ENCODE data around the gene SRD5A1.

SRD5A1 gene

GRCh38 chr5:6719417-6719816 lies 86.2 kb downstream of the SRD5A1 start:
- H3K4me3 ChIP-seq (ENCODE audit: low read depth, low read length) = no peak overlapping the region
- DNase-seq (ENCODE audit: low read depth) = no peak
- TF ChIP-seq, protein P1, sequence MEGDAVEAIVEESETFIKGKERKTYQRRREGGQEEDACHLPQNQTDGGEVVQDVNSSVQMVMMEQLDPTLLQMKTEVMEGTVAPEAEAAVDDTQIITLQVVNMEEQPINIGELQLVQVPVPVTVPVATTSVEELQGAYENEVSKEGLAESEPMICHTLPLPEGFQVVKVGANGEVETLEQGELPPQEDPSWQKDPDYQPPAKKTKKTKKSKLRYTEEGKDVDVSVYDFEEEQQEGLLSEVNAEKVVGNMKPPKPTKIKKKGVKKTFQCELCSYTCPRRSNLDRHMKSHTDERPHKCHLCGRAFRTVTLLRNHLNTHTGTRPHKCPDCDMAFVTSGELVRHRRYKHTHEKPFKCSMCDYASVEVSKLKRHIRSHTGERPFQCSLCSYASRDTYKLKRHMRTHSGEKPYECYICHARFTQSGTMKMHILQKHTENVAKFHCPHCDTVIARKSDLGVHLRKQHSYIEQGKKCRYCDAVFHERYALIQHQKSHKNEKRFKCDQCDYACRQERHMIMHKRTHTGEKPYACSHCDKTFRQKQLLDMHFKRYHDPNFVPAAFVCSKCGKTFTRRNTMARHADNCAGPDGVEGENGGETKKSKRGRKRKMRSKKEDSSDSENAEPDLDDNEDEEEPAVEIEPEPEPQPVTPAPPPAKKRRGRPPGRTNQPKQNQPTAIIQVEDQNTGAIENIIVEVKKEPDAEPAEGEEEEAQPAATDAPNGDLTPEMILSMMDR (IDR thresholded peaks at IDR 0.05; ENCODE audit: low read depth, low read length) = no peak
- TF ChIP-seq MAX (IDR thresholded peaks at IDR 0.05; ENCODE audit: low read depth, low read length) (no peak), POLR2A (IDR thresholded peaks at IDR 0.05; ENCODE audit: extremely low read depth, insufficient read length) (no peak), MYC (IDR thresholded peaks at IDR 0.05; ENCODE audit: low read depth, low read length) (no peak)

GRCh38 chr5:6719896-6720560 lies 86.8 kb downstream of the SRD5A1 start:
- TF ChIP-seq POLR2A (IDR thresholded peaks at IDR 0.05; ENCODE audit: extremely low read depth, insufficient read length) (no peak), MYC (IDR thresholded peaks at IDR 0.05; ENCODE audit: low read depth, low read length) (no peak), MAX (IDR thresholded peaks at IDR 0.05; ENCODE audit: low read depth, low read length) (no peak)
- TF ChIP-seq, protein P1 (IDR thresholded peaks at IDR 0.05; ENCODE audit: low read depth, low read length) = no peak
- H3K4me3 ChIP-seq (ENCODE audit: low read depth, low read length) = no peak overlapping the region
- DNase-seq (ENCODE audit: low read depth) = no peak

DNA sequence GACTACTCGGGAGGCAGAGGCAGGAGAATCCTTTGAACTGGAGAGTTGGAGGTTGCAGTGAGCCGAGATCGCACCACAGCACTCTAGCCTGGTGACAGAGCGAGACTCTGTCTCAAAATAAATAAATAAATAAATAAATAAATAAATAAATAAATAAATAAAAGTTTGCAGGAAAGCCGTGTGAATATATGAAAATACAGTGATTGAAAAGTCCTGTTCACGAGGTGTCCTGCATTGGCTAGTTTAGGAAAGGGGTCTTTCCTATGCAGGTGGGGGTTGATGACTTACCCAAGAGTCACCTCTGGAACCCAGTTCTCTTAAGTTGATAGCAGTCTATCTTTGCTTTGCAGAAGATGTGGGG lies 87.3 kb downstream of the SRD5A1 start:
- TF ChIP-seq MAX (IDR thresholded peaks at IDR 0.05; ENCODE audit: low read depth, low read length) = no peak
- no peak for TF ChIP-seq MYC (IDR thresholded peaks at IDR 0.05; ENCODE audit: low read depth, low read length)
- TF ChIP-seq, protein P1 (IDR thresholded peaks at IDR 0.05; ENCODE audit: low read depth, low read length) = no peak
- no peak for TF ChIP-seq POLR2A (IDR thresholded peaks at IDR 0.05; ENCODE audit: extremely low read depth, insufficient read length)
- H3K4me3 ChIP-seq (ENCODE audit: low read depth, low read length) = no peak overlapping the region

DNA sequence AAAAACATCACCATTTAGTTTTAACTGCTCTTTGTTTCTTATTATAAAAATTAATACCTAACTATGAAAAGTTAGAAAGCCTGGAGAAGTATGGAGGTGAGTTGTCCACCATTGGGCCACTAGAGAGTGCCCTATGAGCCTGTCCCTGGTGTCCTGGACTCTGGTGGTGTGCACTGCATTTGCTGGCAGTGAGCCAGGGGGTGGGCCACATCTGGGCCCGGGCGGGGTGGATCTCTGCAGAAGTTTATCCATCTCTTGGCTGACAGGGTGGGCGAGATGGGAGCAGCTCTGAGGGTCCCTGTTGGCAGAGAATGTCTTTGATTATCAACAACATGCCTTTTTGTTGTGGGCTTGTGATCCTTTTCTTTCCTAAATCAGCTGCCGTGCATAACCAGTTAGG lies 88.2 kb downstream of the SRD5A1 start:
- H3K4me3 ChIP-seq (ENCODE audit: low read depth, low read length) = no peak overlapping the region
- DNase-seq (ENCODE audit: low read depth) = no peak
- TF ChIP-seq POLR2A (IDR thresholded peaks at IDR 0.05; ENCODE audit: extremely low read depth, insufficient read length) = no peak
- TF ChIP-seq MYC (IDR thresholded peaks at IDR 0.05; ENCODE audit: low read depth, low read length) = no peak
- TF ChIP-seq, protein P1 (IDR thresholded peaks at IDR 0.05; ENCODE audit: low read depth, low read length) = no peak
- TF ChIP-seq MAX (IDR thresholded peaks at IDR 0.05; ENCODE audit: low read depth, low read length) = no peak

More for the DNA sequence above, 87.3 kb downstream of the SRD5A1 start:
- DNase-seq (ENCODE audit: low read depth) = no peak

DNA sequence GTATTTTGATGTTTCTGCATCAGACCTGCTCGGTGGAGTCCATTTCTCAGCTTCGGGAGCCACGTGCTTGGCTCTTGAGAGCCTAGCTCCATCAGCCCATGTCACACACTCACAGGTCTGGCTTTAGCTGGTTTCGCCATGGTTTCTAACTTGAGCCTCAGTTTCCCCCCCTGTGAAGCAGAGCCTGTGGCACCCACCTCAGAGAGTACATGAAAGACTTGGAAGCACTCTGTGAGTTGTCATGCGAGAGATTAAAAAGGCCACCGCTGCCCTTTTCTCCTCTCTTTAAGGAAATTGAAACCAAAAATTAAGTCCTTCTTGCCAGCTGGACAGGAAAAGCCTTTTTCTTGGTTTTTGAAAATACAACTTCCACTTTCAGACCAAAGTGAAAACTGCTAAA lies 88.8 kb downstream of the SRD5A1 start:
- no peak for DNase-seq (ENCODE audit: low read depth)
- TF ChIP-seq MYC (IDR thresholded peaks at IDR 0.05; ENCODE audit: low read depth, low read length) = no peak
- no peak for TF ChIP-seq POLR2A (IDR thresholded peaks at IDR 0.05; ENCODE audit: extremely low read depth, insufficient read length)
- TF ChIP-seq MAX (IDR thresholded peaks at IDR 0.05; ENCODE audit: low read depth, low read length) = no peak
- TF ChIP-seq, protein P1 (IDR thresholded peaks at IDR 0.05; ENCODE audit: low read depth, low read length) = no peak
- no peak overlapping the region for H3K4me3 ChIP-seq (ENCODE audit: low read depth, low read length)
